Peyer's patch (tissue), 4 donors: ENCODE measurements around the gene SYNJ2.

Source experiments
- CTCF ChIP-seq, 6 experiments: fragments of 450-650 bp in 4 of 6; fragments of 200-600 bp in 2 of 6; sonication (generic) in 1 of 6; IDR thresholded peaks; one replicate each; pipeline ENCODE4 v1.5.1; 2017 to 2019; ENCODE audit warnings: antibody characterized with exemption in 6 of 6, mild to moderate bottlenecking in 3 of 6, moderate library complexity in 1 of 6
- POLR2A ChIP-seq, 2 donors: fragments of 450-650 bp; IDR thresholded peaks; one replicate each; pipeline ENCODE4 v1.5.1; 2017; ENCODE audit warnings: antibody characterized with exemption in 2 of 2, mild to moderate bottlenecking in 2 of 2, moderate library complexity in 2 of 2

- TF ChIP-seq CTCF (IDR thresholded peaks at IDR 0.05) (no peak), POLR2A (IDR thresholded peaks at IDR 0.05) (no peak)
These were observed 3.9 kb downstream of the SYNJ2 start for GRCh38 chr6:157985378-157986155.
